ENCODE measurements around the gene NPW. TPM values are rescaled to one million over a fixed set of nuclear protein-coding genes. Genes with fewer than 3 reads are reported as not detected.

NPW gene
- total and polyA plus RNA-seq, 9 of the 15 experiments (the other 6 are each of a cell fraction or from before 2014, with no cell fraction given), result 0.14 to 4.0 (median 2.6) TPM; not detected in 4

- TF ChIP-seq XRCC3 (IDR thresholded peaks at IDR 0.05) (no peak), POLR2G (IDR thresholded peaks at IDR 0.05; ENCODE audit: low read depth, low read length) (peak; percentile 62)
These were observed 38.9 kb upstream of the NPW start (continued) for GRCh38 chr16:1980770-1981087.

GRCh38 chr16:1981398-1981836 is 38.2 kb upstream of the NPW start, which contains the start of gene NOXO1:
TSS of gene NOXO1 (minus strand) at chr16:1981469. CDS start at chr16:1981179, 290 bp downstream.
- Histone ChIP-seq H3K9me3 (replicated peaks; ENCODE audit: control insufficient read depth, insufficient read depth, low read depth, low read length) (no peaks in the 10 kb centered on the region), H3K79me2 (ENCODE audit: control insufficient read depth, insufficient read depth, low read length) (peaks cover 16% of the 10 kb centered on the region), H3K9me1 (ENCODE audit: control insufficient read depth, insufficient read depth, low read length) (no peaks in the 10 kb centered on the region), H3K4me2 (ENCODE audit: insufficient read depth, low read length) (no peak within 1 kb of the TSS), H4K20me1 (replicated peaks; ENCODE audit: control insufficient read depth, insufficient read depth, low read length) (no peaks in the 10 kb centered on the region), H3K4me3 (no peak within 1 kb of the TSS), H3K4me1 (replicated peaks in 1 of 2; ENCODE audit: control insufficient read depth in 2 of 2, insufficient read depth in 2 of 2, low read length in 2 of 2) (peaks cover 6 to 84% of the 10 kb centered on the region in 2 experiments; a peak in 4 of 5 replicates), H2AFZ (ENCODE audit: low read depth, low read length) (no peak within 1 kb of the TSS), H3K27ac (ENCODE audit: extremely low read depth, low read depth, low read length) (no peak within 1 kb of the TSS), H3K36me3 (ENCODE audit: control insufficient read depth, insufficient read depth, low read length) (peaks cover 44% of the 10 kb centered on the region; the same call in 2 of the 3 replicates), H3K27me3 (ENCODE audit: control insufficient read depth in 2 of 2, insufficient read depth in 2 of 2, low read length in 2 of 2) (no peaks in the 10 kb centered on the region), H3K9ac (ENCODE audit: insufficient read depth in 1 of 2, low read depth in 2 of 2, low read length in 2 of 2) (peak within 1 kb of the TSS in 1 of 2 experiments; percentile 70; a peak in 2 of 4 replicates)
- CTCF ChIA-PET (ENCODE audit: low intra/inter-chr PET ratio), result no interaction called here
- intact Hi-C loops (cut with micrococcal nuclease) (no loop called here), in situ Hi-C loops (cut with MboI) (no loop called here)
- no peak for ATAC-seq
- no peak for DNase-seq (ENCODE audit: extremely low read depth in 1 of 4, low spot score in 3 of 4)
- no TSS peak for BruUV-seq (replicated peaks)
- POLR2A ChIA-PET, result interaction anchor here (0.6 to 10.2 kb wide), 5 partner anchors 10 to 252 kb away, joined by 3 to 103 read pairs (median 4); partner anchors contain the start of genes RNF151, RPS2, TBL3 and TRAF7
- WGBS (ENCODE audit: insufficient coverage, low coverage, missing lambda C conversion rate), result 45% methylated on average over 6 of the region's 6 CpGs
- FAIRE-seq, result no peak
- peak; percentile 69; the same call in 1 of the 2 replicates for TF ChIP-seq POLR2AphosphoS2 (IDR thresholded peaks at IDR 0.05; ENCODE audit: low read length)
- TF ChIP-seq GATAD2A (IDR thresholded peaks at IDR 0.05), result no peak

Measured in K562 (cell line).